HT-29 (cell line): ENCODE measurements around the gene RGS7. TPM values are rescaled to one million over a fixed set of nuclear protein-coding genes. Genes with fewer than 3 reads are reported as not detected.
A peak's percentile ranks its signal among the peaks of the same experiment; 100 is the strongest.
"Not testable (repeated sequence)": the region's sequence is repeated elsewhere in the genome, so short reads cannot be mapped to it uniquely, and the experiment has no call there.

ENCODE experiments used
- DNase-seq: peaks from one replicate; pipeline ENCODE4 v3.0.0-alpha.2; 2015; ENCODE audit warnings: low spot score
- total RNA-seq: library from RNA; depleted of rRNA; stranded (reverse); fragments of >200 nt; shearing (Covaris generic); gene quantifications from 2 replicates; pipeline ENCODE4 v1.2.3, GENCODE V29; 2014

RGS7 gene
- total RNA-seq, 1 experiment from 2014 or later: 0.31 TPM

GRCh38 chr1:240985081-240985480 is 371.9 kb downstream of the RGS7 start:
- no peak for DNase-seq

- DNase-seq: no peak
Measured at GRCh38 chr1:240980342-240980741, 376.7 kb downstream of the RGS7 start.

- no peak for DNase-seq
Measured at GRCh38 chr1:240976685-240977084, 380.3 kb downstream of the RGS7 start.

GRCh38 chr1:240973875-240974274 is 383.1 kb downstream of the RGS7 start:
- DNase-seq: no peak

GRCh38 chr1:240972059-240972458 is 384.9 kb downstream of the RGS7 start:
- DNase-seq: not testable (repeated sequence)

- no peak for DNase-seq
Measured at GRCh38 chr1:240970253-240970652, 386.8 kb downstream of the RGS7 start.

GRCh38 chr1:240968864-240969263 is 388.1 kb downstream of the RGS7 start:
- DNase-seq: no peak

GRCh38 chr1:240967070-240967724 is 389.8 kb downstream of the RGS7 start:
- peak; percentile 62 for DNase-seq

GRCh38 chr1:240965581-240966091 is 391.4 kb downstream of the RGS7 start:
- DNase-seq: peak; percentile 89

- DNase-seq: no peak
Measured at GRCh38 chr1:240962086-240962485, 394.9 kb downstream of the RGS7 start.

- DNase-seq: no peak
Measured at GRCh38 chr1:240956424-240956823, 400.6 kb downstream of the RGS7 start.

- DNase-seq: no peak
Measured at GRCh38 chr1:240956020-240956419, 401.0 kb downstream of the RGS7 start.

- DNase-seq: peak; percentile 70
Measured at GRCh38 chr1:240947438-240948224, 409.4 kb downstream of the RGS7 start.

- peak; percentile 81 for DNase-seq
Measured at GRCh38 chr1:240946926-240947325, 410.1 kb downstream of the RGS7 start.

- no peak for DNase-seq
Measured at GRCh38 chr1:240942901-240943300, 414.1 kb downstream of the RGS7 start.

GRCh38 chr1:240941701-240942370 is 415.2 kb downstream of the RGS7 start:
- DNase-seq: no peak

GRCh38 chr1:240936911-240937668 is 419.9 kb downstream of the RGS7 start:
- DNase-seq: no peak

GRCh38 chr1:240935920-240936319 is 421.1 kb downstream of the RGS7 start:
- DNase-seq: no peak

- no peak for DNase-seq
Measured at GRCh38 chr1:240931031-240931430, 426.0 kb downstream of the RGS7 start.

GRCh38 chr1:240928265-240928664 is 428.7 kb downstream of the RGS7 start:
- no peak for DNase-seq

- peak; percentile 52 for DNase-seq
Measured at GRCh38 chr1:240927821-240928220, 429.2 kb downstream of the RGS7 start.

GRCh38 chr1:240925273-240925672 is 431.7 kb downstream of the RGS7 start:
- DNase-seq: no peak
